Measurements from ENCODE around the gene CLASP2. TPM values are rescaled to one million over a fixed set of nuclear protein-coding genes. Genes with fewer than 3 reads are reported as not detected.
"Not testable (repeated sequence)": the region's sequence is repeated elsewhere in the genome, so short reads cannot be mapped to it uniquely, and the experiment has no call there.

The CLASP2 gene
- total and polyA plus RNA-seq, 7 donors, result 4.8 to 122 (median 77.7) TPM

- H3K36me3 ChIP-seq, result no peaks in the 10 kb centered on the region
- TF ChIP-seq EP300 (IDR thresholded peaks at IDR 0.05), result no peak
- peak in 1 of 2 donors; percentile 69 for TF ChIP-seq POLR2A (IDR thresholded peaks at IDR 0.05)
- TF ChIP-seq POLR2AphosphoS5 (IDR thresholded peaks at IDR 0.05), result peak; percentile 32 to 85 (median 78)
- H3K27ac ChIP-seq, result peak overlapping the region; percentile 74 to 81 (median 77)
- intact Hi-C loops (cut with DNase I), result loop anchor here (10.0 kb wide), 1 partner anchor 214 kb away; the partner anchor contains the start of gene UBP1
- peak overlapping the region; percentile 32 to 59 (median 52) for H3K4me3 ChIP-seq
- WGBS, 2 donors, result 4 to 10% methylated on average over 16 of the region's 16 CpGs
- no peaks in the 10 kb centered on the region for H3K27me3 ChIP-seq
- H3K9me3 ChIP-seq, result no peaks in the 10 kb centered on the region
- H3K4me1 ChIP-seq, result peaks cover 0 to 52% (median 38%) of the 10 kb centered on the region in 4 donors
- DNase-seq, result peak; percentile 85
Measured at GRCh38 chr3:33658991-33659848, 58.8 kb downstream of the CLASP2 start.

DNA sequence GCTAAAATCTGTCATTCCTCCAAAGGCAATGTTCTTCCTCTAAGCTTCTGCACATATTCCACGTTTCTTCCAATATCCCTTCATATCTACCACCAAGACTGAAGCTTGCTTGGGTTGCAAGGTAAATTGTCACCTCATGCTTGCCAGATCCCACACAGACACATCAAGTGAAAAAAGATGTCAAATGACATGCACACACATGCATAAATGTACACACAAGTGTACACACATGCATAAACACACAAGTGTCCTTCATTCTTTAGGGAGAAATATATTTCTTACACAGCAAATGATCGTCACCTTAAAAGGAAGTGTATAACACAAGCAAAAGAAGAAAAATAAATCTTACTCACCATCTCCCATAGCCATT is 59.4 kb downstream of the CLASP2 start:
- no peak for DNase-seq
- H3K9me3 ChIP-seq, result no peaks in the 10 kb centered on the region
- intact Hi-C loops (cut with DNase I), result loop anchor here (10.0 kb wide), 1 partner anchor 214 kb away; the partner anchor contains the start of gene UBP1
- no peaks in the 10 kb centered on the region for H3K36me3 ChIP-seq
- peak overlapping the region; percentile 74 to 81 (median 77) for H3K27ac ChIP-seq
- H3K4me3 ChIP-seq, result peak overlapping the region; percentile 32 to 59 (median 52)
- peaks cover 0 to 52% (median 40%) of the 10 kb centered on the region in 4 donors for H3K4me1 ChIP-seq
- no peaks in the 10 kb centered on the region for H3K27me3 ChIP-seq
- 12 to 25% methylated on average over 2 of the region's 2 CpGs for WGBS, 2 donors
- TF ChIP-seq, protein P1, sequence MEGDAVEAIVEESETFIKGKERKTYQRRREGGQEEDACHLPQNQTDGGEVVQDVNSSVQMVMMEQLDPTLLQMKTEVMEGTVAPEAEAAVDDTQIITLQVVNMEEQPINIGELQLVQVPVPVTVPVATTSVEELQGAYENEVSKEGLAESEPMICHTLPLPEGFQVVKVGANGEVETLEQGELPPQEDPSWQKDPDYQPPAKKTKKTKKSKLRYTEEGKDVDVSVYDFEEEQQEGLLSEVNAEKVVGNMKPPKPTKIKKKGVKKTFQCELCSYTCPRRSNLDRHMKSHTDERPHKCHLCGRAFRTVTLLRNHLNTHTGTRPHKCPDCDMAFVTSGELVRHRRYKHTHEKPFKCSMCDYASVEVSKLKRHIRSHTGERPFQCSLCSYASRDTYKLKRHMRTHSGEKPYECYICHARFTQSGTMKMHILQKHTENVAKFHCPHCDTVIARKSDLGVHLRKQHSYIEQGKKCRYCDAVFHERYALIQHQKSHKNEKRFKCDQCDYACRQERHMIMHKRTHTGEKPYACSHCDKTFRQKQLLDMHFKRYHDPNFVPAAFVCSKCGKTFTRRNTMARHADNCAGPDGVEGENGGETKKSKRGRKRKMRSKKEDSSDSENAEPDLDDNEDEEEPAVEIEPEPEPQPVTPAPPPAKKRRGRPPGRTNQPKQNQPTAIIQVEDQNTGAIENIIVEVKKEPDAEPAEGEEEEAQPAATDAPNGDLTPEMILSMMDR (IDR thresholded peaks at IDR 0.05), result no peak
- TF ChIP-seq POLR2AphosphoS5 (IDR thresholded peaks at IDR 0.05) (no peak), POLR2A (IDR thresholded peaks at IDR 0.05) (no peak), EP300 (IDR thresholded peaks at IDR 0.05) (no peak)

- peak overlapping the region; percentile 32 to 59 (median 52) for H3K4me3 ChIP-seq
- H3K27me3 ChIP-seq, result no peaks in the 10 kb centered on the region
- no peak for DNase-seq
Measured at GRCh38 chr3:33658039-33658438, 60.0 kb downstream of the CLASP2 start.

GRCh38 chr3:33652736-33653135 is 65.3 kb downstream of the CLASP2 start:
- TF ChIP-seq EP300 (IDR thresholded peaks at IDR 0.05), result no peak
- no peak for TF ChIP-seq POLR2AphosphoS5 (IDR thresholded peaks at IDR 0.05)
- TF ChIP-seq, protein P1 (IDR thresholded peaks at IDR 0.05), result no peak
- no peak for TF ChIP-seq POLR2A (IDR thresholded peaks at IDR 0.05)
- Histone ChIP-seq H3K27ac (peak overlapping the region in 2 of 4 donors; percentile 6 to 28), H3K27me3 (no peaks in the 10 kb centered on the region), H3K4me3 (no peak overlapping the region), H3K9me3 (no peaks in the 10 kb centered on the region), H3K36me3 (no peaks in the 10 kb centered on the region), H3K4me1 (peaks cover 0 to 52% (median 32%) of the 10 kb centered on the region in 4 donors)
- DNase-seq, result no peak
- intact Hi-C loops (cut with DNase I), result loop anchor here (10.0 kb wide), 1 partner anchor 208 kb away; the partner anchor contains the start of gene UBP1
- WGBS, 2 donors, result 73 to 75% methylated on average over 2 of the region's 2 CpGs

More at GRCh38 chr3:33658039-33658438, 60.0 kb downstream of the CLASP2 start:
- Histone ChIP-seq H3K4me1 (peaks cover 0 to 52% (median 40%) of the 10 kb centered on the region in 4 donors), H3K9me3 (no peaks in the 10 kb centered on the region), H3K36me3 (no peaks in the 10 kb centered on the region), H3K27ac (peak overlapping the region; percentile 74 to 81 (median 77))
- TF ChIP-seq POLR2AphosphoS5 (IDR thresholded peaks at IDR 0.05) (no peak), POLR2A (IDR thresholded peaks at IDR 0.05) (no peak), EP300 (IDR thresholded peaks at IDR 0.05) (no peak)
- TF ChIP-seq, protein P1 (IDR thresholded peaks at IDR 0.05), result no peak
- intact Hi-C loops (cut with DNase I), result loop anchor here (10.0 kb wide), 1 partner anchor 213 kb away; the partner anchor contains the start of gene UBP1
- WGBS, 2 donors, result 85 to 89% methylated on average over 1 of the region's 1 CpG

GRCh38 chr3:33651101-33651500 is 67.0 kb downstream of the CLASP2 start:
- H3K36me3 ChIP-seq, DNase-seq, H3K9me3 ChIP-seq, H3K27ac ChIP-seq, H3K4me3 ChIP-seq, H3K27me3 ChIP-seq: not testable (repeated sequence)
- 96 to 99% methylated on average over 4 of the region's 4 CpGs for WGBS, 2 donors
- peaks cover 0 to 46% (median 23%) of the 10 kb centered on the region in 4 donors for H3K4me1 ChIP-seq
- intact Hi-C loops (cut with DNase I), result loop anchor here (10.0 kb wide), 1 partner anchor 206 kb away; the partner anchor contains the start of gene UBP1
